ENCODE results near the gene SHPK.

SHPK gene

GRCh38 chr17:3627769-3628167 is 8.3 kb downstream of the SHPK start (continued):
- no peak for TF ChIP-seq ZBTB26 (tag by site-specific recombination; optimal IDR thresholded peaks at IDR 0.05)
- TF ChIP-seq GFI1B (tag by site-specific recombination; IDR thresholded peaks at IDR 0.05): no peak

GRCh38 chr17:3626831-3627768 is 8.9 kb downstream of the SHPK start:
- Histone ChIP-seq H3K4me1 (ENCODE audit: control insufficient read depth, insufficient read depth, low read length) (no peaks in the 10 kb centered on the region), H3K36me3 (ENCODE audit: control insufficient read depth in 2 of 2, insufficient read depth in 1 of 2, low read length in 2 of 2) (peaks cover 50 to 80% of the 10 kb centered on the region in 2 experiments), H3K4me3 (ENCODE audit: low read depth, low read length) (no peak overlapping the region), H3K9me3 (ENCODE audit: control insufficient read depth, insufficient read depth, low read depth, low read length) (no peaks in the 10 kb centered on the region), H3K27ac (ENCODE audit: extremely low read depth, low read depth, low read length) (no peak overlapping the region)
- TF ChIP-seq INSM2 (tag by site-specific recombination; IDR thresholded peaks at IDR 0.05): no peak
- TF ChIP-seq ZBTB17 (tag by site-specific recombination; IDR thresholded peaks at IDR 0.05): no peak
- no peak for TF ChIP-seq ZNF184 (tag by site-specific recombination; IDR thresholded peaks at IDR 0.05)
- TF ChIP-seq ZNF837 (tag by site-specific recombination; IDR thresholded peaks at IDR 0.05): no peak
- TF ChIP-seq ZNF48 (tag by site-specific recombination; IDR thresholded peaks at IDR 0.05): no peak
- no peak for TF ChIP-seq ZNF621 (tag by site-specific recombination; IDR thresholded peaks at IDR 0.05)
- TF ChIP-seq ZNF529 (tag by site-specific recombination; IDR thresholded peaks at IDR 0.05; ENCODE audit: insufficient replicate concordance): no peak
- TF ChIP-seq ZSCAN5A (tag by site-specific recombination; IDR thresholded peaks at IDR 0.05): no peak
- no peak for TF ChIP-seq ZBTB8A (tag by site-specific recombination; IDR thresholded peaks at IDR 0.05)
- no peak for TF ChIP-seq ZNF121 (tag by site-specific recombination; IDR thresholded peaks at IDR 0.05)
- no peak for TF ChIP-seq GLI2 (tag by site-specific recombination; IDR thresholded peaks at IDR 0.05; ENCODE audit: borderline replicate concordance, low read depth)
- no peak for TF ChIP-seq PRDM6 (tag by site-specific recombination; IDR thresholded peaks at IDR 0.05)
- TF ChIP-seq ZNF830 (tag by site-specific recombination; IDR thresholded peaks at IDR 0.05; ENCODE audit: low read depth): no peak
- TF ChIP-seq ZNF558 (tag by site-specific recombination; IDR thresholded peaks at IDR 0.05): no peak
- TF ChIP-seq ZNF26 (tag by site-specific recombination; IDR thresholded peaks at IDR 0.05): no peak
- no peak for TF ChIP-seq ZNF555 (tag by site-specific recombination; conservative IDR thresholded peaks at IDR 0.05)
- TF ChIP-seq ELK4 (IDR thresholded peaks at IDR 0.05; ENCODE audit: borderline replicate concordance, low read depth, low read length): no peak
- POLR2A ChIA-PET: interaction anchor here (1.6 kb wide), 1 partner anchor 10 kb away, joined by 11 read pairs; the partner anchor contains the start of genes CTNS and SHPK
- CTCF ChIA-PET: interaction anchor here (1.3 kb wide), 1 partner anchor 217 kb away, joined by 3 read pairs; no protein-coding TSS in a partner anchor

All from HEK293 (cell line).